ENCODE results near the gene PRKCQ. TPM values are rescaled to one million over a fixed set of nuclear protein-coding genes. Genes with fewer than 3 reads are reported as not detected.

Gene PRKCQ
- total and polyA plus RNA-seq, 3 experiments from 2014 or later, result 44.1 to 55.3 (median 46.7) TPM

DNA sequence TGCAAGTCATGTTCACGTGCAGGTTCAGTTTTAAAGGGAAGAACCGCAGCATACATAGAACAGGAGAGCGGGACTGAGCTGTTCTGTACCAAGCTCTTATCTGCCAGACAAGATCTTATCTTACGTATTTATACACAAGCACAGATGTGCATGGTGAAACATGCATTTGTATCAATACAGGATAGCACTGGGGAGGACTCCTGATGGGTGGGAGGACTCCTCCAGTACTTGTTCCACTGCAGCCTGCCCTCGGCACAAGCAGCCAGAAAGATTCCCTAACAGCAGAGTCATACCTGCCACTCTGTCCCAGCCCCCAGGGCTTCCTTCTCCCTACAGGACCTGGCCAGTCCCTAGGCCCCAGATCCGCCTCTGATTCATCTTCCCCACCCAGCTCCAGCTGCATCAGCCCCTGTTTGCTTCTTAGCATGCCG lies 13.2 kb upstream of the PRKCQ start:
- Mint-ChIP-seq H3K4me3 (peak overlapping the region; percentile 8 to 67 (median 63)), H3K27ac (peak overlapping the region; percentile 74 to 95 (median 92)), H3K9me3 (no peaks in the 10 kb centered on the region), H3K27me3 (peaks cover 0 to 2% of the 10 kb centered on the region in 2 donors), H3K4me1 (peaks cover 72 to 92% (median 92%) of the 10 kb centered on the region in 3 donors), H3K36me3 (peaks cover 27 to 34% (median 33%) of the 10 kb centered on the region in 3 donors)
- Histone ChIP-seq H3K27me3 (ENCODE audit: insufficient read depth, low read length, poor library complexity, severe bottlenecking) (no peaks in the 10 kb centered on the region), H3K9me3 (ENCODE audit: low read length) (no peaks in the 10 kb centered on the region), H3K36me3 (ENCODE audit: insufficient read depth, low read length) (peaks cover 14% of the 10 kb centered on the region), H3K27ac (ENCODE audit: low read depth, low read length) (no peak overlapping the region), H3K4me3 (ENCODE audit: low read length) (no peak overlapping the region), H3K4me1 (ENCODE audit: insufficient read depth, low read length) (peaks cover 87% of the 10 kb centered on the region)
- DNase-seq, result peak in 1 of 5 donors; percentile 66
- ChIA-PET CTCF (interaction anchor here (1.2 to 4.3 kb wide), 5 partner anchors 8 to 147 kb away, joined by 3 to 39 read pairs (median 8); partner anchors contain the start of gene PRKCQ), POLR2A (interaction anchor here (1.1 to 1.4 kb wide), 4 partner anchors 13 to 100 kb away, joined by 3 to 4 read pairs (median 3); no protein-coding TSS in a partner anchor)

DNA sequence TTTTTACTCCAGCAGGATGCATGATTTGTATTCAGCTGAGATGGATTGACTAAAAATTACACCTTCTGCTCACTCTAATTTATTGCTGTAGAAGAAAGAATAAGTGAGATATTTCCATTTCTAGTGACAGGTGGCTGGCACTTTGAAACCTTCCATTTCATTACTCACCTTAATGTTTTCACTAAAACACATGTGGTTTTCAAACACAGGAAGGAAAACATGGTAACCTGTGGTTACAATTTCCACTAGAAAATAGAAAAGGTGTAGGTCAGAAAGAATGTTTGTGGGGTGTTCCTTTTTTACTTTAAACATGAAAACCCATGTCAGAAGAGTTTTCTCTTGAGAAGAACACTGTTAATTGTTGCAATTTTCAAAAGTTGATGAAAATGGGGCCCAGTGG lies 12.0 kb upstream of the PRKCQ start:
- Mint-ChIP-seq H3K4me3 (peak overlapping the region; percentile 13 to 72 (median 67)), H3K27ac (peak overlapping the region; percentile 74 to 95 (median 86)), H3K36me3 (peaks cover 22 to 39% (median 23%) of the 10 kb centered on the region in 3 donors), H3K27me3 (peaks cover 0 to 2% of the 10 kb centered on the region in 2 donors), H3K4me1 (peaks cover 72 to 92% (median 91%) of the 10 kb centered on the region in 3 donors), H3K9me3 (no peaks in the 10 kb centered on the region)
- no peaks in the 10 kb centered on the region for H3K27me3 ChIP-seq (ENCODE audit: insufficient read depth, low read length, poor library complexity, severe bottlenecking)
- peak in 2 of 5 donors; percentile 56 to 80 for DNase-seq
- H3K4me1 ChIP-seq (ENCODE audit: insufficient read depth, low read length), result peaks cover 87% of the 10 kb centered on the region
- no peaks in the 10 kb centered on the region for H3K9me3 ChIP-seq (ENCODE audit: low read length)
- H3K36me3 ChIP-seq (ENCODE audit: insufficient read depth, low read length), result peaks cover 14% of the 10 kb centered on the region
- peak overlapping the region; percentile 28 for H3K27ac ChIP-seq (ENCODE audit: low read depth, low read length)
- CTCF ChIA-PET, result interaction anchor here (1.1 to 4.3 kb wide), 4 partner anchors 9 to 146 kb away, joined by 3 to 39 read pairs (median 8); partner anchors contain the start of gene PRKCQ
- peak overlapping the region; percentile 22 for H3K4me3 ChIP-seq (ENCODE audit: low read length)
- POLR2A ChIA-PET, result interaction anchor here (1.0 to 1.4 kb wide), 3 partner anchors 9 to 16 kb away, joined by 3 read pairs; no protein-coding TSS in a partner anchor

DNA sequence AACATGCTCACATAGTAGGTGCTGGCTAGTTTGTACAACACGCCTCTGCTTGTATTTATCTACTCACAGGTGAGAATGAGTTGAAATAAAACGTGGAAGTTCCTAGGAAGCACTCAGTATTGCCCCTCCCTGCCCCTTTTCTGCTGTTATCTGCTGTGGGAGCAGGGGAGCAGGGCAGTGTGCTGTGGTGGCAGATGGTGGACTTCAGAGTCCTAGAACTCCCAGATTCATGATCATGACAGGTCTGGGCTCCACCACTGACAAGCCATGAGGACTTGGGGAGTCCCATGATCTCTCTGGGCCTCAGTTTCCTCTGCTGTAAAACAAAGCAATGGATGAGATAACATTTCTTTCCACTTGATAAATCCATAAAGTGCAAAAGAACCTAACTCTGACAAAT lies 11.6 kb upstream of the PRKCQ start:
- H3K36me3 Mint-ChIP-seq, result peaks cover 22 to 41% (median 24%) of the 10 kb centered on the region in 3 donors

DNA sequence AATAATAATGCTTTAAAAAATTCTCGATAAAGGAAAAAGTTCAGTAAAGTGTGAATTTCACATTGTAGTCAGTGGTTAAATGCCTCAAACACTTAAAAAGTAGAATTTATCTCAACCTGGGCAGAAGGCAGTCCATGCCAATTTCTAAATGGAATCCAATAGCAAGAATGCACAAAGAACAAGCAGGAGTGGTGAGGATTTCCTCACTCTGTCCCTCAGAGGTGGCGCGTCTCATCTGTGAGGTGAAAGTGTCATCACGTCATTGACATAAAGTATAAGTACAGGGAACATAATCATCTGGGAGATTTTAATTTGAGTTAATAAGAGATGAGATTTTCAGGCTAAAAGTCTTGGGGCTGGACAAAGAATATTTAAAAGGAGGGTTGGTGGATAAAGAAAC lies 10.0 kb upstream of the PRKCQ start:
- Histone ChIP-seq H3K36me3 (ENCODE audit: insufficient read depth, low read length) (peaks cover 14% of the 10 kb centered on the region), H3K4me1 (ENCODE audit: insufficient read depth, low read length) (peaks cover 84% of the 10 kb centered on the region), H3K4me3 (ENCODE audit: low read length) (no peak overlapping the region), H3K27me3 (ENCODE audit: insufficient read depth, low read length, poor library complexity, severe bottlenecking) (no peaks in the 10 kb centered on the region), H3K9me3 (ENCODE audit: low read length) (no peaks in the 10 kb centered on the region), H3K27ac (ENCODE audit: low read depth, low read length) (no peak overlapping the region)
- Mint-ChIP-seq H3K4me1 (peaks cover 86 to 99% (median 98%) of the 10 kb centered on the region in 3 donors), H3K9me3 (no peaks in the 10 kb centered on the region), H3K36me3 (peaks cover 29 to 54% (median 31%) of the 10 kb centered on the region in 3 donors), H3K27me3 (peaks cover 0 to 2% of the 10 kb centered on the region in 2 donors), H3K4me3 (peak overlapping the region in 6 of 7 donors; percentile 13 to 66 (median 42)), H3K27ac (peak overlapping the region; percentile 61 to 95 (median 92))
- POLR2A ChIA-PET, result no interaction called here
- CTCF ChIA-PET, result interaction anchor here (1.6 to 4.3 kb wide), 3 partner anchors 9 to 11 kb away, joined by 7 to 39 read pairs (median 10); partner anchors contain the start of gene PRKCQ
- DNase-seq, result no peak

More for the DNA sequence above, 11.6 kb upstream of the PRKCQ start:
- Histone ChIP-seq H3K27ac (ENCODE audit: low read depth, low read length) (no peak overlapping the region), H3K27me3 (ENCODE audit: insufficient read depth, low read length, poor library complexity, severe bottlenecking) (no peaks in the 10 kb centered on the region), H3K9me3 (ENCODE audit: low read length) (no peaks in the 10 kb centered on the region), H3K4me1 (ENCODE audit: insufficient read depth, low read length) (peaks cover 84% of the 10 kb centered on the region), H3K4me3 (ENCODE audit: low read length) (peak overlapping the region; percentile 22), H3K36me3 (ENCODE audit: insufficient read depth, low read length) (peaks cover 14% of the 10 kb centered on the region)
- DNase-seq, result no peak
- H3K27ac Mint-ChIP-seq, result peak overlapping the region; percentile 74 to 95 (median 86)
- H3K27me3 Mint-ChIP-seq, result peaks cover 0 to 2% of the 10 kb centered on the region in 2 donors
- ChIA-PET POLR2A (interaction anchor here (0.7 to 1.3 kb wide), 3 partner anchors 10 to 20 kb away, joined by 3 to 4 read pairs (median 3); no protein-coding TSS in a partner anchor), CTCF (interaction anchor here (1.1 to 4.3 kb wide), 5 partner anchors 10 to 146 kb away, joined by 3 to 39 read pairs (median 10); partner anchors contain the start of gene PRKCQ)
- no peaks in the 10 kb centered on the region for H3K9me3 Mint-ChIP-seq
- peaks cover 74 to 95% (median 91%) of the 10 kb centered on the region in 3 donors for H3K4me1 Mint-ChIP-seq
- H3K4me3 Mint-ChIP-seq, result peak overlapping the region; percentile 13 to 72 (median 67)

DNA sequence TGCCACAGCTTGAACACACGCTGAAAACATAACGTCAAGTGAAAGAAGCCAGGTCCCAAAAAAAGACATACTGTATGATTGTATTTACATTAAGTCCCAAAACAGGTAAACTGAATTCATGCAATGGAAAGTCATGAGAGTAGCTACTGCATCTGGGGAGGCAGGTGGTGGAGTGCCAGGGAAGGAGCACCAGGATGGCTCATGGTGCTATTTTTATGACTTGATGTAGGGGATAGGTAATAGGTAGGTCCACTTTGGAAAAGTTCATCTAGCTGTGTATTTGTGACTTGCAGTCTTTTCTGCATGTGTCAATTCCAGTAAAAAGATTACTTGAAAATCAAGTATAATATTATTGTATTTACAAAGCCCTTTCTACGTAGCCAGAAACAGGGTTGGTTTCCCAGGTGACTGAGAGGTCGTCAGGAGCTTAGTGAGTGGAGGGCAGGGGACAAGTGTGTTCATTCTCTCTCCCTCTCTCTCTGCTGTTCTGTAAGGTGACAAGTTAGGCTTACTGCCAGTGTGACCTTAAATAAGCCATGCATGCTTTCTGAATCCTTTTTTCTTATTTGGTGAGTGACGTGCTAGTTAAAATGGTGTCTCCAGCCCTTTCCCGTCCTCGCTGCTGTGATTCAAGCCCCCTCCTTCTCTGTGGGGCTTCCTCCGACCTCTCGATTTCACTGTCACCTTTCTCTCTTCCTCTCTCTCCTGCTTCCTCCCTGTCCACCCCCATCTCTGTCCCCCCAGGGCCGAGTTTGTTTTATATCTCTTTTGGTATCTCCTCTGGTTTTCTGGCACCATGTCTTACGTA lies 9.4 kb upstream of the PRKCQ start:
- DNase-seq, result peak in 1 of 5 donors; percentile 32
- Mint-ChIP-seq H3K9me3 (no peaks in the 10 kb centered on the region), H3K27me3 (peaks cover 0 to 2% of the 10 kb centered on the region in 2 donors), H3K4me3 (peak overlapping the region; percentile 13 to 66 (median 52)), H3K27ac (peak overlapping the region; percentile 61 to 95 (median 92)), H3K4me1 (peaks cover 88 to 100% (median 99%) of the 10 kb centered on the region in 3 donors), H3K36me3 (peaks cover 29 to 59% (median 31%) of the 10 kb centered on the region in 3 donors)
- ChIA-PET CTCF (interaction anchor here (0.9 to 2.0 kb wide), 4 partner anchors 9 to 142 kb away, joined by 3 to 7 read pairs (median 4); no protein-coding TSS in a partner anchor), POLR2A (no interaction called here)
- Histone ChIP-seq H3K36me3 (ENCODE audit: insufficient read depth, low read length) (peaks cover 14% of the 10 kb centered on the region), H3K4me1 (ENCODE audit: insufficient read depth, low read length) (peaks cover 83% of the 10 kb centered on the region), H3K27me3 (ENCODE audit: insufficient read depth, low read length, poor library complexity, severe bottlenecking) (no peaks in the 10 kb centered on the region), H3K9me3 (ENCODE audit: low read length) (no peaks in the 10 kb centered on the region), H3K27ac (ENCODE audit: low read depth, low read length) (no peak overlapping the region), H3K4me3 (ENCODE audit: low read length) (peak overlapping the region; percentile 30)

DNA sequence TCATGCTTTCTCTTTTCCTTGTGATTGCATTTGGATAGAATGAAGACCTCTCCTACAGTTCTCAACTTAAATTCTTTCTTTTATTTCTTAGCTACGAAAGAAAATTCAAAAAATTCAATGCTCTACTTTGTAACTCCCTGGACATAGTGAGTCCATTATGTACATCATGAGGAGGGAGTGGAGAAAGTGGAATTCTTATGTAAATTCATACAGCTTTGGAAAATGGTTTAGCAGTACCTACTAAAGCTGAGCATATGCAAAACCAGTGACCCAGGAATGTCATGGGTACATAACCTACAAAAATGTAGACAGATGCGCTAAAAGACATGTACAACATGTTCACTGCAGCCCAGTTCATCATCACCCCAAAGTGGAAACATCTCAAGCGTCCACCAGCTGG lies 8.8 kb upstream of the PRKCQ start:
- Mint-ChIP-seq H3K9me3 (no peaks in the 10 kb centered on the region), H3K27ac (peak overlapping the region in 7 of 8 donors; percentile 74 to 93 (median 88)), H3K36me3 (peaks cover 32 to 61% (median 35%) of the 10 kb centered on the region in 3 donors), H3K27me3 (no peaks in the 10 kb centered on the region), H3K4me3 (peak overlapping the region in 5 of 7 donors; percentile 12 to 66 (median 20)), H3K4me1 (peaks cover 87 to 100% (median 99%) of the 10 kb centered on the region in 3 donors)
- H3K36me3 ChIP-seq (ENCODE audit: insufficient read depth, low read length), result peaks cover 11% of the 10 kb centered on the region
- H3K27me3 ChIP-seq (ENCODE audit: insufficient read depth, low read length, poor library complexity, severe bottlenecking), result no peaks in the 10 kb centered on the region
- ChIA-PET POLR2A (no interaction called here), CTCF (interaction anchor here (0.9 to 2.0 kb wide), 4 partner anchors 8 to 141 kb away, joined by 3 to 7 read pairs (median 4); no protein-coding TSS in a partner anchor)
- no peak overlapping the region for H3K27ac ChIP-seq (ENCODE audit: low read depth, low read length)
- peak overlapping the region; percentile 30 for H3K4me3 ChIP-seq (ENCODE audit: low read length)
- H3K4me1 ChIP-seq (ENCODE audit: insufficient read depth, low read length), result peaks cover 80% of the 10 kb centered on the region
- no peak for DNase-seq
- H3K9me3 ChIP-seq (ENCODE audit: low read length), result no peaks in the 10 kb centered on the region

DNA sequence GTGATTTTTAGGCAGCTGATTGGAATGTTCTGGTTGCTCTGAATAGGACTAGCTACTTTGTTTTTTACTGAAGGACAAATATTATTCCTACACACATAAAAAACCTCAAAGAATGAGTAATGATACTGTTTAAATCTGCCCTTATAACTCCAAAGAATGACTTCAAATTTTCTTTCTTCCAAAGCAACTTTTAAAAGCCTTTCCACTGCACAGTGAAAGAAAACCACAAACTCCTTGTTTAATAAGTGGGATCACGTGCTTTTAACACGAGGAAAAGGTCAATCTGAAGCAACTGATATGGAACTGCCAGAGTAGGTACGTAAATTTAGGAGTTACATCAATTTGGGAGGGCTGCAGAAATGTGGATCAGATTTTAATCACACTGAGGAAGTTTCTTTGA lies 8.0 kb upstream of the PRKCQ start:
- H3K4me1 Mint-ChIP-seq, result peaks cover 87 to 100% (median 99%) of the 10 kb centered on the region in 3 donors
- H3K9me3 Mint-ChIP-seq, result no peaks in the 10 kb centered on the region
- H3K27me3 Mint-ChIP-seq, result no peaks in the 10 kb centered on the region
- H3K27ac Mint-ChIP-seq, result peak overlapping the region in 6 of 8 donors; percentile 37 to 82 (median 75)
- H3K4me3 ChIP-seq (ENCODE audit: low read length), result peak overlapping the region; percentile 30
- H3K27ac ChIP-seq (ENCODE audit: low read depth, low read length), result no peak overlapping the region
- no peaks in the 10 kb centered on the region for H3K9me3 ChIP-seq (ENCODE audit: low read length)
- H3K27me3 ChIP-seq (ENCODE audit: insufficient read depth, low read length, poor library complexity, severe bottlenecking), result no peaks in the 10 kb centered on the region
- peaks cover 80% of the 10 kb centered on the region for H3K4me1 ChIP-seq (ENCODE audit: insufficient read depth, low read length)
- DNase-seq, result no peak
- peaks cover 35 to 67% (median 38%) of the 10 kb centered on the region in 3 donors for H3K36me3 Mint-ChIP-seq
- H3K4me3 Mint-ChIP-seq, result peak overlapping the region in 3 of 7 donors; percentile 22 to 44 (median 29)
- ChIA-PET CTCF (interaction anchor here (1.3 to 2.0 kb wide), 3 partner anchors 7 to 65 kb away, joined by 3 to 7 read pairs (median 3); no protein-coding TSS in a partner anchor), POLR2A (no interaction called here)
- H3K36me3 ChIP-seq (ENCODE audit: insufficient read depth, low read length), result peaks cover 11% of the 10 kb centered on the region
